Spinal cord (tissue), 10 donors: ENCODE results near the gene B4GALNT1. TPM values are rescaled to one million over a fixed set of nuclear protein-coding genes. Genes with fewer than 3 reads are reported as not detected.
"Not testable (repeated sequence)": the region's sequence is repeated elsewhere in the genome, so short reads cannot be mapped to it uniquely, and the experiment has no call there.

Source experiments
- DNase-seq, 6 donors: peaks; one replicate each; pipeline versions ENCODE4 v3.0.0 to v3.0.0-alpha.2; 2013 to 2015; ENCODE audit warnings: low spot score in 6 of 6, low read depth in 4 of 6
- H3K27ac ChIP-seq: one replicate; pipeline ENCODE4 v1.5.1; 2013; ENCODE audit warnings: low read depth, low read length, control low read depth
- H3K27me3 ChIP-seq: one replicate; pipeline ENCODE4 v1.6.1; 2013; ENCODE audit warnings: low read length; ENCODE audit not compliant: control insufficient read depth, insufficient read depth
- H3K36me3 ChIP-seq: one replicate; pipeline ENCODE4 v1.6.1; 2013; ENCODE audit warnings: low read length; ENCODE audit not compliant: control insufficient read depth, insufficient read depth
- H3K4me1 ChIP-seq: one replicate; pipeline ENCODE4 v1.6.1; 2013; ENCODE audit warnings: low read length; ENCODE audit not compliant: control insufficient read depth, insufficient read depth
- H3K4me3 ChIP-seq: one replicate; pipeline ENCODE4 v1.5.1; 2013; ENCODE audit warnings: low read depth, low read length, control low read depth
- H3K9me3 ChIP-seq: one replicate; pipeline ENCODE4 v1.6.1; 2013; ENCODE audit warnings: low read length; ENCODE audit not compliant: control insufficient read depth, insufficient read depth
- WGBS: methylation state at CpG from one replicate; pipeline ENCODE4 v1.1.5; 2013; ENCODE audit warnings: missing lambda C conversion rate; ENCODE audit not compliant: insufficient coverage; 5-methylcytosine and 5-hydroxymethylcytosine counted together
- polyA plus RNA-seq, 2 donors: library from polyadenylated mRNA; unstranded; fragments of 120-200 nt; gene quantifications; one replicate each; pipeline ENCODE4 v1.2.1, GENCODE V29; 2013; ENCODE audit not compliant: insufficient read length in 2 of 2
- total RNA-seq, 2 donors: library from RNA; depleted of rRNA in 1 of 2; stranded (reverse); fragments of 120-200 nt in 1 of 2; fragments of >200 nt in 1 of 2; gene quantifications; one replicate each; pipeline versions ENCODE4 v1.2.3 to v1.2.4, GENCODE V29; 2013 to 2014
- donor health status: healthy.

Gene B4GALNT1
- total and polyA plus RNA-seq, 4 donors, result 11.7 to 50.0 (median 32.7) TPM

GRCh38 chr12:57590479-57590863 is 42.5 kb downstream of the B4GALNT1 start:
- peak overlapping the region; percentile 22 for H3K27ac ChIP-seq
- WGBS, result no CpG with 5 or more reads among the region's 2 CpGs
- H3K27me3 ChIP-seq, result no peaks in the 10 kb centered on the region

GRCh38 chr12:57588951-57589610 is 43.9 kb downstream of the B4GALNT1 start:
- not testable (repeated sequence) for H3K27ac ChIP-seq, H3K27me3 ChIP-seq, H3K36me3 ChIP-seq, H3K9me3 ChIP-seq, H3K4me3 ChIP-seq, DNase-seq
- 90% methylated on average over 10 of the region's 15 CpGs for WGBS
- peaks cover 15% of the 10 kb centered on the region for H3K4me1 ChIP-seq

More at GRCh38 chr12:57590479-57590863, 42.5 kb downstream of the B4GALNT1 start:
- Histone ChIP-seq H3K9me3 (no peaks in the 10 kb centered on the region), H3K4me1 (peaks cover 15% of the 10 kb centered on the region), H3K4me3 (peak overlapping the region; percentile 87), H3K36me3 (peaks cover 13% of the 10 kb centered on the region)
- no peak for DNase-seq

GRCh38 chr12:57586832-57587429 is 46.1 kb downstream of the B4GALNT1 start:
- H3K4me3 ChIP-seq, result no peak overlapping the region
- H3K36me3 ChIP-seq, result peaks cover 13% of the 10 kb centered on the region
- no peak for DNase-seq
- 85% methylated on average over 3 of the region's 3 CpGs for WGBS
- no peaks in the 10 kb centered on the region for H3K27me3 ChIP-seq
- no peak overlapping the region for H3K27ac ChIP-seq
- no peaks in the 10 kb centered on the region for H3K9me3 ChIP-seq
- peaks cover 13% of the 10 kb centered on the region for H3K4me1 ChIP-seq

- no peak overlapping the region for H3K27ac ChIP-seq
- peaks cover 6% of the 10 kb centered on the region for H3K4me1 ChIP-seq
- no peaks in the 10 kb centered on the region for H3K27me3 ChIP-seq
- no peaks in the 10 kb centered on the region for H3K9me3 ChIP-seq
- WGBS, result 92% methylated on average over 2 of the region's 3 CpGs
- DNase-seq, result no peak
- H3K4me3 ChIP-seq, result no peak overlapping the region
- H3K36me3 ChIP-seq, result peaks cover 21% of the 10 kb centered on the region
Measured at GRCh38 chr12:57586128-57586527, 46.9 kb downstream of the B4GALNT1 start.

GRCh38 chr12:57585156-57585555 is 47.8 kb downstream of the B4GALNT1 start:
- no peaks in the 10 kb centered on the region for H3K27me3 ChIP-seq
- no peak for DNase-seq
- no peak overlapping the region for H3K4me3 ChIP-seq
- WGBS, result 100% methylated on average over 1 of the region's 2 CpGs
- H3K4me1 ChIP-seq, result no peaks in the 10 kb centered on the region
- H3K36me3 ChIP-seq, result peaks cover 30% of the 10 kb centered on the region
- H3K27ac ChIP-seq, result no peak overlapping the region
- H3K9me3 ChIP-seq, result no peaks in the 10 kb centered on the region

GRCh38 chr12:57584690-57585089 is 48.3 kb downstream of the B4GALNT1 start:
- no peak for DNase-seq
- H3K27ac ChIP-seq, result no peak overlapping the region
- no peaks in the 10 kb centered on the region for H3K9me3 ChIP-seq
- H3K36me3 ChIP-seq, result peaks cover 32% of the 10 kb centered on the region
- no peak overlapping the region for H3K4me3 ChIP-seq
- H3K4me1 ChIP-seq, result no peaks in the 10 kb centered on the region
- H3K27me3 ChIP-seq, result no peaks in the 10 kb centered on the region

GRCh38 chr12:57584050-57584449 is 49.0 kb downstream of the B4GALNT1 start:
- no CpG with 5 or more reads among the region's 2 CpGs for WGBS
- no peaks in the 10 kb centered on the region for H3K27me3 ChIP-seq
- DNase-seq, result no peak
- peaks cover 34% of the 10 kb centered on the region for H3K36me3 ChIP-seq
- H3K4me1 ChIP-seq, result no peaks in the 10 kb centered on the region
- H3K4me3 ChIP-seq, result no peak overlapping the region
- H3K9me3 ChIP-seq, result no peaks in the 10 kb centered on the region
- H3K27ac ChIP-seq, result no peak overlapping the region

GRCh38 chr12:57583008-57583831 is 49.8 kb downstream of the B4GALNT1 start:
- Histone ChIP-seq H3K4me1 (no peaks in the 10 kb centered on the region), H3K9me3 (no peaks in the 10 kb centered on the region), H3K27me3 (no peaks in the 10 kb centered on the region), H3K27ac (no peak overlapping the region), H3K36me3 (peaks cover 40% of the 10 kb centered on the region), H3K4me3 (no peak overlapping the region)
- peak in 4 of 6 donors; percentile 44 to 91 (median 72) for DNase-seq
- 54% methylated on average over 11 of the region's 13 CpGs for WGBS

- no CpG with 5 or more reads among the region's 1 CpG for WGBS
- Histone ChIP-seq H3K4me1 (no peaks in the 10 kb centered on the region), H3K27me3 (no peaks in the 10 kb centered on the region), H3K9me3 (no peaks in the 10 kb centered on the region), H3K4me3 (no peak overlapping the region), H3K27ac (no peak overlapping the region), H3K36me3 (peaks cover 47% of the 10 kb centered on the region)
- DNase-seq, result no peak
Measured at GRCh38 chr12:57582440-57582839, 50.6 kb downstream of the B4GALNT1 start.
